A549 treated with CpdA at 1 μM for 4 hours (cell line): Measurements from ENCODE around the gene UGCG. TPM values are rescaled to one million over a fixed set of nuclear protein-coding genes. Genes with fewer than 3 reads are reported as not detected.

ENCODE experiments used
- total RNA-seq: library from RNA; stranded (reverse); fragments of 200-300 nt; extraction: Qiagen RNA extraction; gene quantifications from 5 replicates; pipeline ENCODE4 v1.2.3, GENCODE V29; 2022; ENCODE audit warnings: low read depth

The UGCG gene
- 16.3 to 22.7 TPM (median 17.8 TPM) in 5 replicates for total RNA-seq

GRCh38 chr9:111895996-111896941 lies at the start of gene UGCG:
Gene UGCG, plus strand, starts transcription at chr9:111896814. Its CDS starts 402 bp downstream, at chr9:111897216.

Other genes starting within 250 kb of the UGCG start
- gene GNG10, start 235.2 kb upstream of the UGCG start, total RNA-seq = 43.9 to 72.0 TPM (median 67.2 TPM) in 5 replicates
- 0.01 TPM in 1 of 5 replicates, not detected in the others for gene SHOC1, start 101.9 kb upstream of the UGCG start, total RNA-seq